HepG2 (cell line): ENCODE results near the gene ARHGAP4. TPM values are rescaled to one million over a fixed set of nuclear protein-coding genes. Genes with fewer than 3 reads are reported as not detected.

Experiments used
- GTF2F1 ChIP-seq: fragments of 150-350 bp; IDR thresholded peaks from 2 replicates; pipeline ENCODE4 v1.6.1; 2014; ENCODE audit warnings: low read length
- HNRNPH1 ChIP-seq: fragments of 200-400 bp; formaldehyde crosslinking; optimal IDR thresholded peaks from 2 replicates; pipeline ENCODE3; 2017; ENCODE audit warnings: mild to moderate bottlenecking, low read depth, low read length
- HNRNPL ChIP-seq: fragments of 200-400 bp; formaldehyde crosslinking; IDR thresholded peaks from 2 replicates; pipeline ENCODE4 v1.6.1; 2017; ENCODE audit warnings: mild to moderate bottlenecking, low read depth, low read length
- NFE2L2 ChIP-seq: fragments of 150-350 bp; IDR thresholded peaks from 2 replicates; pipeline ENCODE4 v1.6.1; 2014; ENCODE audit warnings: low read length
- NFKB2 ChIP-seq: sonication (generic); formaldehyde crosslinking; IDR thresholded peaks from 2 replicates; pipeline ENCODE4 v1.4.0; 2020; ENCODE audit warnings: missing genetic modification reagents, borderline replicate concordance
- RCOR2 ChIP-seq: IDR thresholded peaks from 2 replicates; pipeline ENCODE4 v1.6.1; 2016; ENCODE audit warnings: missing biosample characterization, missing genetic modification reagents
- SALL1 ChIP-seq: sonication (generic); formaldehyde crosslinking; IDR thresholded peaks from 2 replicates; pipeline ENCODE4 v1.8.0; 2022; ENCODE audit warnings: mild to moderate bottlenecking, missing genetic modification reagents
- SIN3A ChIP-seq: IDR thresholded peaks from 2 replicates; pipeline ENCODE4 v1.6.1; 2011; ENCODE audit warnings: low read depth, mild to moderate bottlenecking, control low read depth, low read length, borderline replicate concordance
- SP1 ChIP-seq, 2 experiments: fragments of 450-650 bp in 1 of 2; sonication (generic) in 1 of 2; formaldehyde crosslinking in 1 of 2; IDR thresholded peaks; 2 replicates each; pipeline versions ENCODE4 v1.4.0 to v1.6.1; 2016 to 2020; ENCODE audit warnings: missing genetic modification reagents in 1 of 2
- ZBTB21 ChIP-seq: sonication (generic); formaldehyde crosslinking; IDR thresholded peaks from 2 replicates; pipeline ENCODE4 v1.4.0; 2020; ENCODE audit warnings: missing genetic modification reagents
- ZFX ChIP-seq: sonication (generic); formaldehyde crosslinking; IDR thresholded peaks from 2 replicates; pipeline ENCODE4 v1.4.0; 2020; ENCODE audit warnings: mild to moderate bottlenecking, low read depth, missing genetic modification reagents, moderate library complexity
- ZNF350 ChIP-seq: sonication (generic); formaldehyde crosslinking; IDR thresholded peaks from 2 replicates; pipeline ENCODE4 v1.4.0; 2020; ENCODE audit warnings: mild to moderate bottlenecking, low read depth, missing genetic modification reagents, borderline replicate concordance
- ZNF382 ChIP-seq: sonication (generic); formaldehyde crosslinking; IDR thresholded peaks from 2 replicates; pipeline ENCODE4 v1.5.0; 2020; ENCODE audit warnings: missing genetic modification reagents, mild to moderate bottlenecking, borderline replicate concordance
- ZNF674 ChIP-seq: sonication (generic); formaldehyde crosslinking; IDR thresholded peaks from 2 replicates; pipeline ENCODE4 v1.5.0; 2020; ENCODE audit warnings: low read depth, mild to moderate bottlenecking, missing genetic modification reagents
- ZNF687 ChIP-seq: sonication (generic); formaldehyde crosslinking; IDR thresholded peaks from 2 replicates; pipeline ENCODE4 v1.5.1; 2020; ENCODE audit warnings: mild to moderate bottlenecking, missing genetic modification reagents, moderate library complexity
- polyA plus RNA-seq, 8 experiments: library from polyadenylated mRNA; depleted of rRNA in 3 of 8; stranded (reverse) in 7 of 8; unstranded in 1 of 8; fragments of >200 nt; fragmentation: Illumina TruSeq in 4 of 8; extraction: Trizol in 4 of 8; gene quantifications; 2 replicates each; pipeline versions ENCODE4 v1.2.1 to v1.2.3, GENCODE V29; 2011 to 2016; ENCODE audit warnings: low read depth in 4 of 8, missing spikeins in 1 of 8, mixed read lengths in 1 of 8; ENCODE audit not compliant: insufficient read depth in 1 of 8
- total RNA-seq, 5 experiments: library from RNA; depleted of rRNA; stranded (reverse); fragments of >200 nt; fragmentation: Illumina TruSeq; extraction: Trizol; gene quantifications; 2 replicates each; pipeline ENCODE4 v1.2.3, GENCODE V29; 2016; ENCODE audit warnings: low read depth in 1 of 5
- TF ChIP-seq, protein P1 (sequence below): sonication (generic); formaldehyde crosslinking; IDR thresholded peaks from 2 replicates; pipeline ENCODE4 v1.4.0; 2020; ENCODE audit warnings: low read depth, mild to moderate bottlenecking, missing genetic modification reagents
- TF ChIP-seq, protein P2 (sequence below): sonication (generic); formaldehyde crosslinking; IDR thresholded peaks from 2 replicates; pipeline ENCODE4 v1.4.0; 2020; ENCODE audit warnings: missing genetic modification reagents

ARHGAP4 gene
- total and polyA plus RNA-seq, 2 of the 13 experiments (the other 11 are each of a cell fraction or from before 2014, with no cell fraction given), result 0.57 to 0.64 TPM

GRCh38 chrX:153945956-153946943, 20.2 kb upstream of the ARHGAP4 start (continued):
- TF ChIP-seq, protein P1, sequence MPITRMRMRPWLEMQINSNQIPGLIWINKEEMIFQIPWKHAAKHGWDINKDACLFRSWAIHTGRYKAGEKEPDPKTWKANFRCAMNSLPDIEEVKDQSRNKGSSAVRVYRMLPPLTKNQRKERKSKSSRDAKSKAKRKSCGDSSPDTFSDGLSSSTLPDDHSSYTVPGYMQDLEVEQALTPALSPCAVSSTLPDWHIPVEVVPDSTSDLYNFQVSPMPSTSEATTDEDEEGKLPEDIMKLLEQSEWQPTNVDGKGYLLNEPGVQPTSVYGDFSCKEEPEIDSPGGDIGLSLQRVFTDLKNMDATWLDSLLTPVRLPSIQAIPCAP (CRISPR knock-in tag), result no peak
- no peak for TF ChIP-seq RCOR2 (CRISPR knock-in tag)
- no peak for TF ChIP-seq ZNF350 (CRISPR knock-in tag)
- no peak for TF ChIP-seq ZNF674
- TF ChIP-seq HNRNPL, result 0 out of 2 replicates have a peak, but pooled peaks have one; percentile 37
- 0 out of 2 replicates have a peak, but pooled peaks have one; percentile 10 for TF ChIP-seq SALL1
- 0 out of 2 replicates have a peak, but pooled peaks have one; percentile 7 for TF ChIP-seq NFKB2 (CRISPR knock-in tag)
- no peak for TF ChIP-seq ZNF382 (CRISPR knock-in tag)
- TF ChIP-seq SIN3A, result no peak
- TF ChIP-seq, protein P2, sequence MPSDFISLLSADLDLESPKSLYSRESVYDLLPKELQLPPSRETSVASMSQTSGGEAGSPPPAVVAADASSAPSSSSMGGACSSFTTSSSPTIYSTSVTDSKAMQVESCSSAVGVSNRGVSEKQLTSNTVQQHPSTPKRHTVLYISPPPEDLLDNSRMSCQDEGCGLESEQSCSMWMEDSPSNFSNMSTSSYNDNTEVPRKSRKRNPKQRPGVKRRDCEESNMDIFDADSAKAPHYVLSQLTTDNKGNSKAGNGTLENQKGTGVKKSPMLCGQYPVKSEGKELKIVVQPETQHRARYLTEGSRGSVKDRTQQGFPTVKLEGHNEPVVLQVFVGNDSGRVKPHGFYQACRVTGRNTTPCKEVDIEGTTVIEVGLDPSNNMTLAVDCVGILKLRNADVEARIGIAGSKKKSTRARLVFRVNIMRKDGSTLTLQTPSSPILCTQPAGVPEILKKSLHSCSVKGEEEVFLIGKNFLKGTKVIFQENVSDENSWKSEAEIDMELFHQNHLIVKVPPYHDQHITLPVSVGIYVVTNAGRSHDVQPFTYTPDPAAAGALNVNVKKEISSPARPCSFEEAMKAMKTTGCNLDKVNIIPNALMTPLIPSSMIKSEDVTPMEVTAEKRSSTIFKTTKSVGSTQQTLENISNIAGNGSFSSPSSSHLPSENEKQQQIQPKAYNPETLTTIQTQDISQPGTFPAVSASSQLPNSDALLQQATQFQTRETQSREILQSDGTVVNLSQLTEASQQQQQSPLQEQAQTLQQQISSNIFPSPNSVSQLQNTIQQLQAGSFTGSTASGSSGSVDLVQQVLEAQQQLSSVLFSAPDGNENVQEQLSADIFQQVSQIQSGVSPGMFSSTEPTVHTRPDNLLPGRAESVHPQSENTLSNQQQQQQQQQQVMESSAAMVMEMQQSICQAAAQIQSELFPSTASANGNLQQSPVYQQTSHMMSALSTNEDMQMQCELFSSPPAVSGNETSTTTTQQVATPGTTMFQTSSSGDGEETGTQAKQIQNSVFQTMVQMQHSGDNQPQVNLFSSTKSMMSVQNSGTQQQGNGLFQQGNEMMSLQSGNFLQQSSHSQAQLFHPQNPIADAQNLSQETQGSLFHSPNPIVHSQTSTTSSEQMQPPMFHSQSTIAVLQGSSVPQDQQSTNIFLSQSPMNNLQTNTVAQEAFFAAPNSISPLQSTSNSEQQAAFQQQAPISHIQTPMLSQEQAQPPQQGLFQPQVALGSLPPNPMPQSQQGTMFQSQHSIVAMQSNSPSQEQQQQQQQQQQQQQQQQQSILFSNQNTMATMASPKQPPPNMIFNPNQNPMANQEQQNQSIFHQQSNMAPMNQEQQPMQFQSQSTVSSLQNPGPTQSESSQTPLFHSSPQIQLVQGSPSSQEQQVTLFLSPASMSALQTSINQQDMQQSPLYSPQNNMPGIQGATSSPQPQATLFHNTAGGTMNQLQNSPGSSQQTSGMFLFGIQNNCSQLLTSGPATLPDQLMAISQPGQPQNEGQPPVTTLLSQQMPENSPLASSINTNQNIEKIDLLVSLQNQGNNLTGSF (CRISPR knock-in tag), result no peak
- peak; percentile 41; the same call in 1 of the 2 replicates for TF ChIP-seq ZFX (CRISPR knock-in tag)
- peak; percentile 68 for TF ChIP-seq ZNF687 (CRISPR knock-in tag)
- TF ChIP-seq NFE2L2, result no peak
- TF ChIP-seq SP1 (IDR thresholded peaks at IDR 0.05), result no peak
- no peak for TF ChIP-seq SP1 (CRISPR knock-in tag; IDR thresholded peaks at IDR 0.05)
- no peak for TF ChIP-seq GTF2F1
- no peak for TF ChIP-seq HNRNPH1
- no peak for TF ChIP-seq ZBTB21 (CRISPR knock-in tag)
